HG03575 (cell line): ENCODE measurements around the gene ATPAF1.

Experiments used
- ATAC-seq: cut with Tn5 transposase; IDR thresholded peaks from one replicate; pipeline ENCODE4 v1.9.1; 2021; ENCODE audit not compliant: unreplicated experiment, insufficient number of reproducible peaks, low FRiP score; ENCODE audit errors: extremely low read depth

The ATPAF1 gene

DNA sequence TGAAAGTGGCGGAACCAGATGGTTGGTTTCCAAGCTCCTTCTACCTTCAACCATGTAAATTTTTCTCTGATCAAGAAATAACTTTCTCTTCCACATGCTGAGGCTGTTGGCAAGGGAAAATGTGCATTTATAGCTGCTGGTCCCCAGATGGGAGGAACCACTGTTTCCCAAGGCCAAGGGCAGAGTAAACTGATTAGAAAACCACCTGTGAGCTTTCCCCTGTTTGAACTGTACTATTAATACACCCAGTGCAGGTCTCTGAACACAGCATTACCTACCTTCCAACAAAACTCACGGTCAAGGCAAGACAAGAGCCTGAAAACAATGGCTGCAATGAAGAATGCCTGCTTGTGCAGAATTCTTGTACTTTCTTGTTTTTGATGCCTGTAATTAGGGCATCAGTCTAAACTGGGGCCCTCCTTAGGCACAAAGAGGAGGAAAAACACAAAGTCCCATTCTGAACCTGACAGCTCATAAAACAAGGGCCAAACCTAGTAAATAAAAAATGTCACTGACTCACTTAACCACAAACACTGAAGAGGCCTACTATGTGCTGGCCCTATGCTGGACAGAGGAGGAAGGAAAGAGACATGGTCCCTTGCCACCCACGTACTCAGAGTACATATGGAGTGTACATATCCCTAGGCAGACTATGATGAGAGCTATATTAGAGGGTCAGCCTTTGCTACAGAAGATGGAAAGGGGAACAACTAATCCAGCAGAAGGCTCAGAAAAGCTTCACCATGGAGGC lies 66.7 kb downstream of the ATPAF1 start:
- ATAC-seq, result no peak

- no peak for ATAC-seq
Observed at GRCh38 chr1:46599059-46599970, 68.8 kb downstream of the ATPAF1 start.

- ATAC-seq, result no peak
Observed at GRCh38 chr1:46596846-46597245, 71.3 kb downstream of the ATPAF1 start.

GRCh38 chr1:46596036-46596435 lies 72.1 kb downstream of the ATPAF1 start:
- no peak for ATAC-seq

GRCh38 chr1:46595127-46595526 lies 73.0 kb downstream of the ATPAF1 start:
- no peak for ATAC-seq

DNA sequence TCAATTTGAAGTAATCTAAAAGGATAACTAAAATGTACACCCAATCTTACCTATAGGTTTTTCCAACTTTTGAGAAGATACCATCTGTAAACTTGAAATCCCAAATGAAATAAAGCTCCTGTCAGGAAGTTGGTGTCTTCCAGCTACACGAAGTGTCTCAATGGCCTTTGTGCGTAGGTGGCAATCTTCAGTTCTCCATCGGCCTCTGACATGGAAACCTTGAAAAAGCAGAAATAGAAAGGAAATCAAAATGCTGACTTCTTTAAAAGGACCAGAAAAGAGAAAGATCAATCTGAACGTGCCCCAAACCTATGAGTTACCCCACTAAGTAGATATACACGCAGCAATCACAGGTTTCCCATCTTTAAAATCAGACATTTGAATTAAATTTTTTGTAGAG lies 74.1 kb downstream of the ATPAF1 start:
- ATAC-seq, result no peak

GRCh38 chr1:46592823-46593222 lies 75.3 kb downstream of the ATPAF1 start:
- no peak for ATAC-seq

DNA sequence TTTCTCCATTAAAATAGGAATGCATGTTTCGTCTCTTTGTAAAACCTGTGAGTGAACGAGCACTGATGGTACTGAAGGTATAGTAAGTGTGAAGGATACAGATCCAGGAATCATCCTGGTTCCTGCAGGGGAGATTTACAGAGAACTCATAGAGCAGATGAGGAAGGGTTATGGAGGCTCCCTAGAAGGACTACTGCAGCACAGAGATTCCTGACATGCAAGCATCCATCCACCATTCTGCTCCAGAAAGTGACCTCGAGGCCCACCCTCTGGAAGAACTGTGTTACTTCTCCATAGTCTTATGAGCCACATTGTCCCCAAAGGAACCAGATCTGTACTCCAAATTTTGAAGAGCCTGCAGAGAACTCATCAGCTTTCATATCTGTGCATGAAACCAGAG lies 78.6 kb downstream of the ATPAF1 start:
- ATAC-seq, result no peak

GRCh38 chr1:46587069-46587468 lies 81.1 kb downstream of the ATPAF1 start:
- ATAC-seq, result no peak

GRCh38 chr1:46585312-46585938 lies 82.7 kb downstream of the ATPAF1 start:
- no peak for ATAC-seq

- no peak for ATAC-seq
Observed at GRCh38 chr1:46583494-46583893, 84.7 kb downstream of the ATPAF1 start.

DNA sequence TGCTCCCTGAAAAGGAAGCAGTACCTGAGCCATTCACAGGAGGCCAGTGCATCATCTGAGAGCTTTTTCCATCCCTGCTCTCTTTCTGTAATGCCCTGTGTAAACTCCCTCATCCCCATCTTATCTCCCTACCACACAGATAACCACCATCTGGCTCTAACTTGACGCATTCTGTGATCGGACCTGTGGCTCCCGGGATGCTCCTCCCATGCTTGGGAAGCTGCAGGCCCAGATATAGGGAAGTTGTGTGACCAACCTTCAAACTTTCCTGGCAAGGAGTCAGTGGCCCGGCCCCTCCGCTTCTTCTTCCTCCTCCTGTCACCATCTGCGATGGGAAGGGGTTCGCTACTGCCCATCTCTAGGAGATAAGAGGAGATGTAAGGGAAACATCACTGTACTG lies 85.2 kb downstream of the ATPAF1 start:
- ATAC-seq, result no peak
